HG03025 (cell line): ENCODE measurements around the gene APC2.
"Not testable (repeated sequence)": the region's sequence is repeated elsewhere in the genome, so short reads cannot be mapped to it uniquely, and the experiment has no call there.

Source experiments
- ATAC-seq: cut with Tn5 transposase; IDR thresholded peaks from one replicate; pipeline ENCODE4 v1.9.1; 2021; ENCODE audit warnings: mild to moderate bottlenecking, moderate library complexity; ENCODE audit not compliant: unreplicated experiment, low FRiP score

APC2 gene

GRCh38 chr19:1427221-1427920 lies 22.6 kb upstream of the APC2 start:
- ATAC-seq: no peak

- ATAC-seq: no peak
These were observed 21.1 kb upstream of the APC2 start for GRCh38 chr19:1428738-1429391.

GRCh38 chr19:1429750-1430149 lies 20.2 kb upstream of the APC2 start:
- ATAC-seq: no peak

- ATAC-seq: no peak
These were observed 19.7 kb upstream of the APC2 start for GRCh38 chr19:1430246-1430645.

- no peak for ATAC-seq
These were observed 18.0 kb upstream of the APC2 start for GRCh38 chr19:1431759-1432506.

GRCh38 chr19:1432507-1432887 lies 17.4 kb upstream of the APC2 start:
- no peak for ATAC-seq

- ATAC-seq: no peak
These were observed 16.5 kb upstream of the APC2 start for GRCh38 chr19:1433119-1434039.

- no peak for ATAC-seq
These were observed 15.9 kb upstream of the APC2 start for GRCh38 chr19:1434040-1434366.

- ATAC-seq: no peak
These were observed 15.3 kb upstream of the APC2 start for GRCh38 chr19:1434577-1435060.

- ATAC-seq: no peak
These were observed 14.4 kb upstream of the APC2 start for GRCh38 chr19:1435378-1435989.

- no peak for ATAC-seq
These were observed 12.3 kb upstream of the APC2 start for GRCh38 chr19:1437609-1438008.

- ATAC-seq: peak; percentile 53
These were observed 11.6 kb upstream of the APC2 start, which contains the start of gene RPS15 for GRCh38 chr19:1438035-1438932. RPS15 (plus strand) TSS chr19:1438396; CDS start chr19:1438426, 30 bp downstream.

GRCh38 chr19:1438933-1439354 lies 11.0 kb upstream of the APC2 start:
- no peak for ATAC-seq

- not testable (repeated sequence) for ATAC-seq
These were observed 10.2 kb upstream of the APC2 start for GRCh38 chr19:1439525-1440417.

- ATAC-seq: no peak
These were observed 9.5 kb upstream of the APC2 start for GRCh38 chr19:1440418-1440801.

GRCh38 chr19:1441022-1441426 lies 8.9 kb upstream of the APC2 start:
- ATAC-seq: no peak

- no peak for ATAC-seq
These were observed 8.1 kb upstream of the APC2 start for GRCh38 chr19:1441677-1442438.
